GM12892 (cell line): ENCODE measurements around the gene RGS9BP.

ENCODE experiments used
- POLR2A ChIP-seq: IDR thresholded peaks from 2 replicates; pipeline ENCODE4 v1.6.1; 2011; ENCODE audit warnings: low read depth, low read length, control low read depth
- POLR2AphosphoS5 ChIP-seq: IDR thresholded peaks from 2 replicates; pipeline ENCODE4 v1.6.1; 2011; ENCODE audit warnings: low read depth, low read length, control low read depth
- TAF1 ChIP-seq: IDR thresholded peaks from 2 replicates; pipeline ENCODE4 v1.6.1; 2011; ENCODE audit warnings: low read depth, mild to moderate bottlenecking, control low read depth, low read length, borderline replicate concordance

DNA sequence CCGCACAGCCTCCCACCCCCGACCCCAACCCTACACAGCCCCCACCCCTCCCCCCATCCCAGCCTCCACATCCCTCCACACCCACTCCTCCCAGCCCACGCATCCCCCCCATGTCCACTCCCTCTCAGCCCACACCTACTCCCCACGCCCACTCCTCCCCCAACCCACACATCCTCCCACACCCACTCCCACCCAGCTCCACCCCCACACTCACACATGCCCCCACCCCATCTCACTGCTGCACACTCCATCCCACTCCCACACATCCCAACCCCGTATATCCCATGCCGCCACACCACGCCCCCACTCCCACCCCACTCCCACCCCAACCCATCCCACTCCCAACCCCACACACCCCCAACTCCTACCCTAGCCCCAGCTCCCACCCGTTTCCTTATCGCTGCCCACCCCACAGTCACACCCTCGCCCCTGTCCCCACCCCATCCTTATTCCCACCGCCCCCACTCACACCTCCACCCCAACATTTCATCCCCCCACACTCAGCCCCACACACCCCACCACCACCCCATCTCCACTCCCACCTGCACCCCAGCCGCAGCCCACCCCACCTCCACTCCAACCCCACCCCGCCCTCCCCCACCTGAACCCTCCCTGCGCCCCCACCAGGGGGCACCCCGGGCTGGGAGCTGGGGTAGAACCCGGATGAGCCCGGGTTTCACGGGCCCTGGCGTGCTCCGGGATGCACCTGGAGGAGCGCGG, 44.7 kb downstream of the RGS9BP start:
- TF ChIP-seq TAF1 (no peak), POLR2A (no peak), POLR2AphosphoS5 (no peak)
